ENCODE results near the gene GPRIN1. TPM values are rescaled to one million over a fixed set of nuclear protein-coding genes. Genes with fewer than 3 reads are reported as not detected.
"Not testable (repeated sequence)": the region's sequence is repeated elsewhere in the genome, so short reads cannot be mapped to it uniquely, and the experiment has no call there.

The GPRIN1 gene
- polyA plus RNA-seq, 1 of the 3 experiments (the other 2 are of a cell fraction) = 6.6 TPM

DNA sequence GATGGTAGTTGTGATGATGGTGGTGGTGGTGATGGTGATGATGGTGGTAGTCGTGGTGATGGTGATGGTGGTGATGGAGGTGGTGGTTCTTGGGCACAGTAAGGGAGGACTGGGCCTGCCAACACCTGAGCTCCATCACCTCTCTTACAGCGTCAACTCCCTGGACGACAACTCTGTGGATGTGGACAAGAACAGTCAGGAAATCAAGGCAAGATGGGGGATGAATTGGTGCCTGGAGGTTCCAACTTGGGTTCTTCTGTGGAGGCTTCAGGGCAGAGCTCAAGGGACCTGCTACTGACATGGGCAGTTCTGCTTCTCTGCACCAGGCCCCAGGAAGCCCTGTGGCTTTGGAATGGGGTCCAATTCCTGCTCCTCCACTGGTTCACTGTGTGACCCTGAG lies 17.4 kb downstream of the GPRIN1 start (continued):
- TF ChIP-seq ZBTB33 (IDR thresholded peaks at IDR 0.05; ENCODE audit: borderline replicate concordance, low read depth) = no peak
- no peak for TF ChIP-seq PBX3 (IDR thresholded peaks at IDR 0.05)
- no peak for TF ChIP-seq EP300 (IDR thresholded peaks at IDR 0.05; ENCODE audit: borderline replicate concordance in 1 of 2, low read depth in 1 of 2, low read length in 1 of 2)

DNA sequence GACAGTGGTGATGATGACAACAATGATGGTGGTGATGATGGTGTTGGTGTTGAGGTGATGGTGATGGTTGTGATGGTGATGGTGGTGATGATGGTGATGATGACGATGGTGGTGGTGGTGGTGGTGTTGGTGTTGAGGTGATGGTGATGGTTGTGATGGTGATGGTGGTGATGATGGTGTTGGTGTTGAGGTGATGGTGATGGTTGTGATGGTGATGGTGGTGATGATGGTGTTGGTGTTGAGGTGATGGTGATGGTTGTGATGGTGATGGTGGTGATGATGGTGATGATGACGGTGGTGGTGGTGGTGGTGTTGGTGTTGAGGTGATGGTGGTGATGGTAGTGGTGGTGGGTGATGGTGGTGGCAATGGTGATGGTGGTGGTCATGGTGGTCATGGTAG lies 18.3 kb downstream of the GPRIN1 start:
- H4K20me1 ChIP-seq (ENCODE audit: insufficient read depth); H3K4me2 ChIP-seq; H3K9ac ChIP-seq; H3K36me3 ChIP-seq (replicated peaks in 1 of 2; ENCODE audit: control insufficient read depth in 1 of 2, insufficient read depth in 2 of 2, low read length in 1 of 2); CTCF ChIA-PET; H3K4me1 ChIP-seq (ENCODE audit: control insufficient read depth in 1 of 2, insufficient read depth in 2 of 2, low read depth in 1 of 2, low read length in 1 of 2); POLR2A ChIA-PET; H3K27ac ChIP-seq (ENCODE audit: low read depth in 2 of 2, low read length in 1 of 2); H3K9me3 ChIP-seq; H3K27me3 ChIP-seq (ENCODE audit: insufficient read depth); H3K79me2 ChIP-seq (ENCODE audit: insufficient read depth); H3K9me2 ChIP-seq; H3F3A ChIP-seq (replicated peaks; ENCODE audit: insufficient read depth); DNase-seq; H2AFZ ChIP-seq (ENCODE audit: low read depth); H3K4me3 ChIP-seq (ENCODE audit: low read depth in 2 of 2, low read length in 1 of 2): not testable (repeated sequence)
- 51% methylated on average over 2 of the region's 2 CpGs for whole genome bisulfite sequencing (ENCODE audit: low lambda C conversion rate)

DNA sequence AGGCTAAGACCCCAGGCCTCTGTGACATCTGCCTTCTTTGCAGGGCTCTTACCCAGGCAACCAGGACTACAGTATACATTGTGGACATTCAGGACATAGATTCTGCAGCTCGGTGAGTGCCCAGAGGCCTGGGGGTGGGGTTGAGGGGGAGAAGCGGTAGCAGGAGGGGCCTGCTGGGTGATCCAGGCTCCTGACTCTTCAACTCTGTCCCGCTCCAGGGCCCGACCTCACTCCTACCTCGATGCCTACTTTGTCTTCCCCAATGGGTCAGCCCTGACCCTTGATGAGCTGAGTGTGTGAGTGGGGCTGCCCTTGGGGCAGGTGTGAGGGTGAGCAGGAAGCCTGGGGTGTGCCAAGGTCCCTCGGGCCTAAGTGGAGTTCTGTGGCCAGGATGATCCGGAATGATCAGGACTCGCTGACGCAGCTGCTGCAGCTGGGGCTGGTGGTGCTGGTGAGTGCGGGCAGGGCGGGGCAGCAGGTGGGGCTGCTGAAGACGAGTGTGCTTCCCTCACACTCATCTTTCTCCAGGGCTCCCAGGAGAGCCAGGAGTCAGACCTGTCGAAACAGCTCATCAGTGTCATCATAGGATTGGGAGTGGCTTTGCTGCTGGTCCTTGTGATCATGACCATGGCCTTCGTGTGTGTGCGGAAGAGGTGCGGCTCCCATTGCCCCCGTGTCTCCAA lies 19.8 kb downstream of the GPRIN1 start:
- H3K4me1 ChIP-seq (ENCODE audit: control insufficient read depth in 1 of 2, insufficient read depth in 2 of 2, low read depth in 1 of 2, low read length in 1 of 2) = no peaks in the 10 kb centered on the region
- no peak overlapping the region for H3K27ac ChIP-seq (ENCODE audit: low read depth in 2 of 2, low read length in 1 of 2)
- ChIA-PET POLR2A (no interaction called here), CTCF (interaction anchor here (0.9 to 1.3 kb wide), 3 partner anchors 17 to 47 kb away, joined by 3 to 5 read pairs (median 4); no protein-coding TSS in a partner anchor)
- H3K9me2 ChIP-seq = no peaks in the 10 kb centered on the region
- no peak overlapping the region for H3K4me2 ChIP-seq
- WGBS (ENCODE audit: low lambda C conversion rate) = 74% methylated on average over 16 of the region's 17 CpGs
- no peak overlapping the region for H3K4me3 ChIP-seq (ENCODE audit: low read depth in 2 of 2, low read length in 1 of 2)
- H3K79me2 ChIP-seq (ENCODE audit: insufficient read depth) = no peaks in the 10 kb centered on the region
- no peak for TF ChIP-seq RFX5 (IDR thresholded peaks at IDR 0.05; ENCODE audit: low read length)
- H3K27me3 ChIP-seq (ENCODE audit: insufficient read depth) = no peaks in the 10 kb centered on the region
- no peaks in the 10 kb centered on the region for H3K9me3 ChIP-seq
- no peaks in the 10 kb centered on the region for H3K36me3 ChIP-seq (replicated peaks in 1 of 2; ENCODE audit: control insufficient read depth in 1 of 2, insufficient read depth in 2 of 2, low read length in 1 of 2)
- H2AFZ ChIP-seq (ENCODE audit: low read depth) = no peak overlapping the region
- no peaks in the 10 kb centered on the region for H3F3A ChIP-seq (replicated peaks; ENCODE audit: insufficient read depth)
- no peak for DNase-seq
- H4K20me1 ChIP-seq (ENCODE audit: insufficient read depth) = no peaks in the 10 kb centered on the region
- no peak overlapping the region for H3K9ac ChIP-seq
